Activated CD4-positive, alpha-beta T cell treated with anti-CD3 and anti-CD28 coated beads, Interleukin-2, amount 50 U/mL, for 16 hours (primary cell): ENCODE measurements around the gene RGL3.
"Not testable (repeated sequence)": the region's sequence is repeated elsewhere in the genome, so short reads cannot be mapped to it uniquely, and the experiment has no call there.

Experiments
- DNase-seq: peaks from one replicate; pipeline ENCODE4 v3.0.0-alpha.2; 2020

RGL3 gene

GRCh38 chr19:11418549-11419506 is at the start of gene RGL3:
Gene RGL3 (minus strand): TSS chr19:11419314. CDS start chr19:11419278, 36 bp downstream.
- DNase-seq: no peak

- not testable (repeated sequence) for DNase-seq
Measured at GRCh38 chr19:11468266-11468845, 49.2 kb upstream of the RGL3 start.

GRCh38 chr19:11465600-11465999 is 46.5 kb upstream of the RGL3 start:
- no peak for DNase-seq

GRCh38 chr19:11464333-11465265 is 45.5 kb upstream of the RGL3 start:
- DNase-seq: no peak

- DNase-seq: no peak
Measured at GRCh38 chr19:11463391-11463790, 44.3 kb upstream of the RGL3 start.

GRCh38 chr19:11461453-11461852 is 42.3 kb upstream of the RGL3 start:
- no peak for DNase-seq

GRCh38 chr19:11460207-11460606 is 41.1 kb upstream of the RGL3 start:
- no peak for DNase-seq

GRCh38 chr19:11458912-11459311 is 39.8 kb upstream of the RGL3 start:
- not testable (repeated sequence) for DNase-seq

- no peak for DNase-seq
Measured at GRCh38 chr19:11458236-11458900, 39.3 kb upstream of the RGL3 start.

GRCh38 chr19:11457831-11458230 is 38.7 kb upstream of the RGL3 start:
- DNase-seq: no peak

- no peak for DNase-seq
Measured at GRCh38 chr19:11457115-11457514, 38.0 kb upstream of the RGL3 start.

GRCh38 chr19:11456659-11457058 is 37.5 kb upstream of the RGL3 start:
- DNase-seq: no peak

GRCh38 chr19:11455233-11455554 is 36.1 kb upstream of the RGL3 start:
- not testable (repeated sequence) for DNase-seq

- DNase-seq: no peak
Measured at GRCh38 chr19:11453468-11454341, 34.6 kb upstream of the RGL3 start.

- DNase-seq: no peak
Measured at GRCh38 chr19:11452620-11453310, 33.7 kb upstream of the RGL3 start.

GRCh38 chr19:11451871-11452619 is 32.9 kb upstream of the RGL3 start:
- DNase-seq: no peak

GRCh38 chr19:11451327-11451870 is 32.3 kb upstream of the RGL3 start:
- no peak for DNase-seq

- no peak for DNase-seq
Measured at GRCh38 chr19:11450570-11451326, 31.6 kb upstream of the RGL3 start.

- no peak for DNase-seq
Measured at GRCh38 chr19:11448923-11449554, 29.9 kb upstream of the RGL3 start.
